ENCODE data around the gene IDUA. TPM values are rescaled to one million over a fixed set of nuclear protein-coding genes. Genes with fewer than 3 reads are reported as not detected.

Gene IDUA
- total RNA-seq, 4 donors from 2014 or later, result 6.7 to 25.8 (median 13.3) TPM

DNA sequence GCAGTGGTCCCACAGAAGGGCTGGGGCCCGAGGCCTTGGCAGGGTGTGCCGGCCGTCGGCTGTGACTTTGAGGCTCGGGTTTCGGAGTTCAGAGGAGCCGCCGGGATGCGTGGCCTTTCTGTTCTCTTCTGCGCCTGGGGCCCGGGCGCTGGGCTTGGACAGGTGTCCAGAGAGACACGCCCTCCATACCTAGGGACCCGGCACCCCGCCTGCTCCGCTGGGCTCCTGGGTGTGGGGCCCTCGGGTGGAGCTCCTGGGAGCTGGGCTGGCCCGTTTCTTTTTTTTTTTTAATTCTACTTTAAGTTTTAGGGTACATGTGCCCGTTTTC is 35.9 kb downstream of the IDUA start:
- TF ChIP-seq, protein P1, sequence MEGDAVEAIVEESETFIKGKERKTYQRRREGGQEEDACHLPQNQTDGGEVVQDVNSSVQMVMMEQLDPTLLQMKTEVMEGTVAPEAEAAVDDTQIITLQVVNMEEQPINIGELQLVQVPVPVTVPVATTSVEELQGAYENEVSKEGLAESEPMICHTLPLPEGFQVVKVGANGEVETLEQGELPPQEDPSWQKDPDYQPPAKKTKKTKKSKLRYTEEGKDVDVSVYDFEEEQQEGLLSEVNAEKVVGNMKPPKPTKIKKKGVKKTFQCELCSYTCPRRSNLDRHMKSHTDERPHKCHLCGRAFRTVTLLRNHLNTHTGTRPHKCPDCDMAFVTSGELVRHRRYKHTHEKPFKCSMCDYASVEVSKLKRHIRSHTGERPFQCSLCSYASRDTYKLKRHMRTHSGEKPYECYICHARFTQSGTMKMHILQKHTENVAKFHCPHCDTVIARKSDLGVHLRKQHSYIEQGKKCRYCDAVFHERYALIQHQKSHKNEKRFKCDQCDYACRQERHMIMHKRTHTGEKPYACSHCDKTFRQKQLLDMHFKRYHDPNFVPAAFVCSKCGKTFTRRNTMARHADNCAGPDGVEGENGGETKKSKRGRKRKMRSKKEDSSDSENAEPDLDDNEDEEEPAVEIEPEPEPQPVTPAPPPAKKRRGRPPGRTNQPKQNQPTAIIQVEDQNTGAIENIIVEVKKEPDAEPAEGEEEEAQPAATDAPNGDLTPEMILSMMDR (IDR thresholded peaks at IDR 0.05; ENCODE audit: low read depth), result no peak

DNA sequence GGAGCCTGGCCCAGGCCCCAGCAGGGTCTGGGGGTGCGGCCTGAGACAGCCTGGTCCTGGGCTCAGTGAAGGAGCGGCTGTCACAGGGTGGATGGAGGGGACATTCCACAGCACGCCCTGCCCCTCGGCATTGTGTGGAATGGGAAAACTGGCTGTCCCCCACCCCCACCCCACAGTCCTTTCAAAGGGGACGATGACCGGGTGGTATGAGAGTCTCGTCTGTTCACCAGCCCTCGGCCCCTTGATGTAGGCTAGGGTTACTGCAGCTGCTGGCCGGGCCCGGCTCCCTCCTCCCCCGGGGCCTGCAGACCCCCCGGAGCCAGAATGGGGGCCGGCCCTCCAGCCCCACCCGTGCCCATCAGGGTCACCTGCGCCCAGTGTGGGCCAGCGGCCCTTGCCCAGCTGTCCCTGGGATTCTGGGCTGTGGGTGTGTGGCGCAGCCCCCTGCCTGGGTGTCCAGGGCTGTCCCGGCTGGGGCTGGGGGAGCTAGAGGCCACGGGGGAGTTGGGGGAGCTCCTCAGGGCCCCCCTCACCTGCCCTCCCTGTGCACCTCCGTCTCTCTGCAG is 36.3 kb downstream of the IDUA start:
- TF ChIP-seq, protein P1 (IDR thresholded peaks at IDR 0.05; ENCODE audit: low read depth), result no peak

DNA sequence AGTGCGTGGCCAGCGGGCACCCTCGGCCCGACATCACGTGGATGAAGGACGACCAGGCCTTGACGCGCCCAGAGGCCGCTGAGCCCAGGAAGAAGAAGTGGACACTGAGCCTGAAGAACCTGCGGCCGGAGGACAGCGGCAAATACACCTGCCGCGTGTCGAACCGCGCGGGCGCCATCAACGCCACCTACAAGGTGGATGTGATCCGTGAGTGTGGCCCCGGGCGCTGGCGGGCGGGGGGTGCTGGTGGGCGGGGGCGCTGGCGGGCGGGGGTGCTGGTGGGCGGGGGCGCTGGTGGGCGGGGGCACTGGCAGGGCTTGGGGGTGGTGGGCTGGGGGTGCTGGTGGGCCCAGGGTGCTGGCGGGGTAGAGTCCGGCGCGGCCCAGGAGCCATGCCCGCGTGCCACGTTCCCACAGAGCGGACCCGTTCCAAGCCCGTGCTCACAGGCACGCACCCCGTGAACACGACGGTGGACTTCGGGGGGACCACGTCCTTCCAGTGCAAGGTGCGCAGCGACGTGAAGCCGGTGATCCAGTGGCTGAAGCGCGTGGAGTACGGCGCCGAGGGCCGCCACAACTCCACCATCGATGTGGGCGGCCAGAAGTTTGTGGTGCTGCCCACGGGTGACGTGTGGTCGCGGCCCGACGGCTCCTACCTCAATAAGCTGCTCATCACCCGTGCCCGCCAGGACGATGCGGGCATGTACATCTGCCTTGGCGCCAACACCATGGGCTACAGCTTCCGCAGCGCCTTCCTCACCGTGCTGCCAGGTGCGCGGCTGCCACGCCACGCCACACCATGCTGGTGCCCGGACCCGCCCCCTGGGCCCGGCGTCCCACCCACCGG is 37.3 kb downstream of the IDUA start:
- TF ChIP-seq, protein P1 (IDR thresholded peaks at IDR 0.05; ENCODE audit: low read depth), result no peak

DNA sequence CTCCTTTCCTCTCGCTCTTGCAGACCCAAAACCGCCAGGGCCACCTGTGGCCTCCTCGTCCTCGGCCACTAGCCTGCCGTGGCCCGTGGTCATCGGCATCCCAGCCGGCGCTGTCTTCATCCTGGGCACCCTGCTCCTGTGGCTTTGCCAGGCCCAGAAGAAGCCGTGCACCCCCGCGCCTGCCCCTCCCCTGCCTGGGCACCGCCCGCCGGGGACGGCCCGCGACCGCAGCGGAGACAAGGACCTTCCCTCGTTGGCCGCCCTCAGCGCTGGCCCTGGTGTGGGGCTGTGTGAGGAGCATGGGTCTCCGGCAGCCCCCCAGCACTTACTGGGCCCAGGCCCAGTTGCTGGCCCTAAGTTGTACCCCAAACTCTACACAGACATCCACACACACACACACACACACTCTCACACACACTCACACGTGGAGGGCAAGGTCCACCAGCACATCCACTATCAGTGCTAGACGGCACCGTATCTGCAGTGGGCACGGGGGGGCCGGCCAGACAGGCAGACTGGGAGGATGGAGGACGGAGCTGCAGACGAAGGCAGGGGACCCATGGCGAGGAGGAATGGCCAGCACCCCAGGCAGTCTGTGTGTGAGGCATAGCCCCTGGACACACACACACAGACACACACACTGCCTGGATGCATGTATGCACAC is 38.2 kb downstream of the IDUA start:
- TF ChIP-seq, protein P1 (IDR thresholded peaks at IDR 0.05; ENCODE audit: low read depth), result no peak

DNA sequence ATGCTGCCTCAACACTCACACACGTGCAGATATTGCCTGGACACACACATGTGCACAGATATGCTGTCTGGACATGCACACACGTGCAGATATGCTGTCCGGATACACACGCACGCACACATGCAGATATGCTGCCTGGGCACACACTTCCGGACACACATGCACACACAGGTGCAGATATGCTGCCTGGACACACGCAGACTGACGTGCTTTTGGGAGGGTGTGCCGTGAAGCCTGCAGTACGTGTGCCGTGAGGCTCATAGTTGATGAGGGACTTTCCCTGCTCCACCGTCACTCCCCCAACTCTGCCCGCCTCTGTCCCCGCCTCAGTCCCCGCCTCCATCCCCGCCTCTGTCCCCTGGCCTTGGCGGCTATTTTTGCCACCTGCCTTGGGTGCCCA is 39.3 kb downstream of the IDUA start:
- TF ChIP-seq, protein P1 (IDR thresholded peaks at IDR 0.05; ENCODE audit: low read depth), result no peak

DNA sequence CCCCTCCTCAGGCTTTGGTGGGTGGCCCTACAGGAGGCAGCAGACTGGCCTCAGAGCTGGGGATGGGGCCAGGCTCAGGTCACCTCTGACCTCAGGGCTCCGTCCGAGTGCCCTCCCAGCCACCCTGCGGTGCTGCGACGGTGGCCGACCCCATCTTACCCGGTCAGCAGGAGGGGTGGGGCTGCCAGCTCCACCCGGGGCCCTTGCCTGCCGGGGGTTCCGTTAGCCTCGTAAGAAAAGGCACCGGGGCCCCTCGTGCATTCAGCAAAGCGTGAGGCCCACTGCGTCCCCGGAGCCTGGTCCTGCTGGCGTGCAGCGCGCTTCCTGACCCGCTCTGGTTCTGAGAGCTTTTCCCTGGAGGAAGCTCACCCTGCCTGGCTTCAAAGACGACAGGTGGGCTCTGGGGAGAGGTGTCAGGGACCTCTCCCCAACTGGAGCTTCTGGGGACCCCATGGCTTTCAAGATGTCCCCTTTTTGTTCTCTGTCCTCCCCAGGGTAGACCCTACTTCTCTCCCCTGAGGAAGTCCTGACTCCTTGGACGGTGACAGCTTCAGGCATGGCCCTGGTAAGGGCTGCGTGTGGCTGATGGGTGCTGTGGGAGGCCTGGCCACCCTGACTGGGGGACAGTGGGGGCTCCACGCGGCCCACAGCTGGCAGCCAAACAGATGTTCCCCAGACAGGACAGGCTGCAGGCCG is 40.5 kb downstream of the IDUA start:
- TF ChIP-seq, protein P1 (IDR thresholded peaks at IDR 0.05; ENCODE audit: low read depth), result no peak

DNA sequence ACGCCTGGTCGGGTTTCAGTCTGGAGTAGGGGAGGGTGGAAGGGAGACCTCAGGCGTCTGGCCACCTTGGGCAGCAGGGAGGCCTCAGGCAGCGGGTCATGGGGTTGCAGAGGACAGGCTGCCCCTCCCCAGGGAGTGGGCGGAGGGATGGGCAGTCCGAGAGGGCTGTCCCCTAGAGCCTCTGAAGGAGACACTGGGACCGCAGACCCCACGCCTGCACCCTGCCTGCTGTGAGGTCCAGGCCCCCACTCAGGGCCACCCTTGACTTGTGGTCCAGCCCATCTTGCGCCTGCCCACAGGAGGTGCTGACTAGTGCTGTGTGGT is 41.0 kb downstream of the IDUA start:
- TF ChIP-seq, protein P1 (IDR thresholded peaks at IDR 0.05; ENCODE audit: low read depth), result no peak

All from subcutaneous adipose tissue (tissue), 4 donors.